ENCODE data around the gene TMEM269.
A peak's percentile ranks its signal among the peaks of the same experiment; 100 is the strongest.

The TMEM269 gene

GRCh38 chr1:42766741-42767509, 17.9 kb upstream of the TMEM269 start, which contains the start of the genes C1orf50 and P3H1 (continued):
- peak; percentile 84 for TF ChIP-seq PRDM10 (tag by site-specific recombination; IDR thresholded peaks at IDR 0.05)
- TF ChIP-seq FEZF1 (tag by site-specific recombination; IDR thresholded peaks at IDR 0.05): no peak
- no peak for TF ChIP-seq ZBTB11 (tag by site-specific recombination; conservative IDR thresholded peaks at IDR 0.05; ENCODE audit: low read depth)
- no peak for TF ChIP-seq ZNF362 (tag by site-specific recombination; IDR thresholded peaks at IDR 0.05)
- peak; percentile 73; the same call in 1 of the 2 replicates for TF ChIP-seq PBX3 (CRISPR knock-in tag; IDR thresholded peaks at IDR 0.05)
- peak; percentile 81 for TF ChIP-seq ZBTB26 (tag by site-specific recombination; optimal IDR thresholded peaks at IDR 0.05)
- TF ChIP-seq ZNF555 (tag by site-specific recombination; conservative IDR thresholded peaks at IDR 0.05): no peak
- no peak for TF ChIP-seq ZNF585B (tag by site-specific recombination; IDR thresholded peaks at IDR 0.05)
- peak; percentile 88 for TF ChIP-seq ZIC2 (tag by site-specific recombination; IDR thresholded peaks at IDR 0.05)
- TF ChIP-seq ZNF174 (tag by site-specific recombination; IDR thresholded peaks at IDR 0.05): no peak
- TF ChIP-seq ZNF473 (tag by site-specific recombination; IDR thresholded peaks at IDR 0.05): no peak
- peak; percentile 99 for TF ChIP-seq ZBTB48 (tag by site-specific recombination; IDR thresholded peaks at IDR 0.05)
- no peak for TF ChIP-seq ZSCAN18 (tag by site-specific recombination; IDR thresholded peaks at IDR 0.05)
- peak; percentile 94 for TF ChIP-seq SP3 (tag by site-specific recombination; IDR thresholded peaks at IDR 0.05)
- TF ChIP-seq ZEB2 (tag by site-specific recombination; IDR thresholded peaks at IDR 0.05): no peak; the same call in none of the 2 replicates
- TF ChIP-seq ZNF404 (tag by site-specific recombination; IDR thresholded peaks at IDR 0.05): no peak
- TF ChIP-seq REPIN1 (tag by site-specific recombination; IDR thresholded peaks at IDR 0.05; ENCODE audit: low read depth): peak; percentile 78; the same call in 1 of the 2 replicates
- TF ChIP-seq ZBTB44 (tag by site-specific recombination; IDR thresholded peaks at IDR 0.05): no peak
- TF ChIP-seq ZNF16 (tag by site-specific recombination; IDR thresholded peaks at IDR 0.05; ENCODE audit: low read depth): no peak
- no peak for TF ChIP-seq ZNF658 (tag by site-specific recombination; IDR thresholded peaks at IDR 0.05)
- TF ChIP-seq ZNF76 (tag by site-specific recombination; IDR thresholded peaks at IDR 0.05; ENCODE audit: borderline replicate concordance, low read depth): peak; percentile 61; the same call in 1 of the 2 replicates
- TF ChIP-seq ZBTB8A (tag by site-specific recombination; IDR thresholded peaks at IDR 0.05): peak; percentile 87
- no peak for TF ChIP-seq ZNF214 (tag by site-specific recombination; IDR thresholded peaks at IDR 0.05; ENCODE audit: borderline replicate concordance)
- peak; percentile 91 for TF ChIP-seq KLF16 (tag by site-specific recombination; IDR thresholded peaks at IDR 0.05)
